ENCODE data around the gene MROH2B. TPM values are rescaled to one million over a fixed set of nuclear protein-coding genes. Genes with fewer than 3 reads are reported as not detected.

Gene MROH2B
- total and polyA plus RNA-seq, 4 experiments from 2014 or later: not detected

GRCh38 chr5:41097642-41098041 is 26.5 kb upstream of the MROH2B start:
- intact Hi-C loops (cut with micrococcal nuclease): no loop called here
- no peaks in the 10 kb centered on the region for H3K4me1 ChIP-seq (ENCODE audit: insufficient read depth, low read length)
- ChIA-PET POLR2A (ENCODE audit: partially characterized antibody) (no interaction called here), CTCF (ENCODE audit: partially characterized antibody) (no interaction called here)
- Mint-ChIP-seq H3K9me3 (peaks cover 0 to 3% (median 0%) of the 10 kb centered on the region in 8 donors), H3K36me3 (no peaks in the 10 kb centered on the region), H3K27ac (no peak overlapping the region), H3K4me1 (no peaks in the 10 kb centered on the region), H3K4me3 (no peak overlapping the region), H3K27me3 (peaks cover 0 to 1% of the 10 kb centered on the region in 2 donors)
- H3K27me3 ChIP-seq (ENCODE audit: insufficient read depth, low read length): no peaks in the 10 kb centered on the region
- no peaks in the 10 kb centered on the region for H3K36me3 ChIP-seq (ENCODE audit: insufficient read depth, low read length)
- DNase-seq: no peak
- no peak overlapping the region for H3K4me3 ChIP-seq (ENCODE audit: low read length in 2 of 2)
- no peaks in the 10 kb centered on the region for H3K9me3 ChIP-seq (ENCODE audit: control insufficient read depth in 1 of 2, low read length in 2 of 2)
- no peak overlapping the region for H3K27ac ChIP-seq (ENCODE audit: low read depth, low read length)

DNA sequence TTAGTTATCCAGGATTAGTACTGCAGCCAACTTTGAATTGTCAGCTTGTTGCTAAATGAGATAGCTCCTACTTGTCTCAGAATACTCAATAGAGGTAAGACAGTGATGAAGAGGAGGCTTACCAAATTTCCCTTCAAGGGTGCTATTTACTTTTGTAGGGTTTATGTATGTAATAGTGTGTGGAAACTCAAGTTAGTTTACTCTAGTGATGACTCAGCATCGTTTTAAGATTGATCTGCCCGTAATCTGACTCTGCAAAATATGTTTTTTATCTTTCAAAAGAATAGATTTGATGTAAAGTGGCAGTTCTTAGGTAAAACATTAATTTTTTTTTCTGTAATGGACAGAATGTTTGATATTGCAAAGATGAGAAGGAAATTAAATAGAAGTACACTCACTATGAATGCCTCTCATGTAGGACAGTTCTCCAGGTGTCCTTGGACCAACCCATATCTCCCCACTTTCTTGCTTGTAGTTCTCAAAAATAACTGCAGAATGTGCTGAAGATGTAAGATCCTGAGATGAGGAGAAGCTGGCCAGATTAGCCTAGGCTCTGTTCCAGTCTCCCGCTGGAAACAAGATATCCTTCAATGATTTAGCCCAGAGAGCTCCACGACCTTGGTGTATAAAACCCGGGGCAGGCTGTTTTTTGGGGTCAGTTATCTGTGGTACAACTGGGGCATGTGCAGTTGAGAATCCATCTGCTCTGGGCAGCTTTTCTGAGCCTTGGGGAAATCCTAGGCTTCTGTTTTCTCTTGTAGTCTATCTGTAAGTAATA is 24.4 kb upstream of the MROH2B start:
- no peak overlapping the region for H3K4me3 ChIP-seq (ENCODE audit: low read length in 2 of 2)
- no peaks in the 10 kb centered on the region for H3K4me1 ChIP-seq (ENCODE audit: insufficient read depth, low read length)
- H3K36me3 Mint-ChIP-seq: no peaks in the 10 kb centered on the region
- intact Hi-C loops (cut with micrococcal nuclease): no loop called here
- ChIA-PET CTCF (ENCODE audit: partially characterized antibody) (no interaction called here), POLR2A (ENCODE audit: partially characterized antibody) (no interaction called here)
- H3K9me3 Mint-ChIP-seq: peaks cover 0 to 11% (median 4%) of the 10 kb centered on the region in 8 donors
- H3K9me3 ChIP-seq (ENCODE audit: control insufficient read depth in 1 of 2, low read length in 2 of 2): no peaks in the 10 kb centered on the region
- H3K4me3 Mint-ChIP-seq: no peak overlapping the region
- no peak overlapping the region for H3K27ac Mint-ChIP-seq
- no peak overlapping the region for H3K27ac ChIP-seq (ENCODE audit: low read depth, low read length)
- peaks cover 0 to 1% of the 10 kb centered on the region in 2 donors for H3K27me3 Mint-ChIP-seq
- H3K36me3 ChIP-seq (ENCODE audit: insufficient read depth, low read length): no peaks in the 10 kb centered on the region
- no peak for DNase-seq
- H3K27me3 ChIP-seq (ENCODE audit: insufficient read depth, low read length): no peaks in the 10 kb centered on the region
- H3K4me1 Mint-ChIP-seq: no peaks in the 10 kb centered on the region

- POLR2A ChIA-PET (ENCODE audit: partially characterized antibody): no interaction called here
- H3K4me1 Mint-ChIP-seq: no peaks in the 10 kb centered on the region
- H3K9me3 ChIP-seq (ENCODE audit: control insufficient read depth in 1 of 2, low read length in 2 of 2): no peaks in the 10 kb centered on the region
- no peaks in the 10 kb centered on the region for H3K36me3 ChIP-seq (ENCODE audit: insufficient read depth, low read length)
- no peak overlapping the region for H3K27ac Mint-ChIP-seq
- H3K27me3 Mint-ChIP-seq: peaks cover 0 to 1% of the 10 kb centered on the region in 2 donors
- no peaks in the 10 kb centered on the region for H3K27me3 ChIP-seq (ENCODE audit: insufficient read depth, low read length)
- H3K9me3 Mint-ChIP-seq: peaks cover 0 to 11% (median 4%) of the 10 kb centered on the region in 8 donors
- intact Hi-C loops (cut with micrococcal nuclease): no loop called here
- no peaks in the 10 kb centered on the region for H3K4me1 ChIP-seq (ENCODE audit: insufficient read depth, low read length)
- H3K27ac ChIP-seq (ENCODE audit: low read depth, low read length): no peak overlapping the region
- no peak for DNase-seq
- no peaks in the 10 kb centered on the region for H3K36me3 Mint-ChIP-seq
- H3K4me3 Mint-ChIP-seq: no peak overlapping the region
- H3K4me3 ChIP-seq (ENCODE audit: low read length in 2 of 2): no peak overlapping the region
- CTCF ChIA-PET (ENCODE audit: partially characterized antibody): no interaction called here
Measured at GRCh38 chr5:41094871-41095270, 23.7 kb upstream of the MROH2B start.

DNA sequence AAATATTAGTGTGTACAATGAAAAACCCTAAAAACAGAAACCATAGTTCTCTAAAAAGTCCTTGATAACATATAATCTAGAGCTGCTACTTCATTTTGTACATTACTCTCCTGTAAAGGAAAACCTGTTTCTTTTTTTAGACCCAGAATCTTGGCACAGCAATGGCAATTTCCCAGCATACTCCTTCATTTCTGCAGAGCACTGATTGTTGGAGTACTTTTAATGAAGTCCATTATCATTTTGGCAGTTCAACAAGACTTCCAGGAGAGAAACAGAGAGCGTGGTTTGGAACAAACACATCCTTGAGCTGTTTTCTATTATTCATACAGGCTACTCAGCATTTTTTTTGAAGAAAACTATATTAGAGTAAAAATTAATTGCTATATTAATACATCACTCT is 22.7 kb upstream of the MROH2B start:
- Histone ChIP-seq H3K27ac (ENCODE audit: low read depth, low read length) (no peak overlapping the region), H3K4me1 (ENCODE audit: insufficient read depth, low read length) (no peaks in the 10 kb centered on the region), H3K27me3 (ENCODE audit: insufficient read depth, low read length) (no peaks in the 10 kb centered on the region), H3K36me3 (ENCODE audit: insufficient read depth, low read length) (no peaks in the 10 kb centered on the region), H3K4me3 (ENCODE audit: low read length in 2 of 2) (no peak overlapping the region), H3K9me3 (ENCODE audit: control insufficient read depth in 1 of 2, low read length in 2 of 2) (no peaks in the 10 kb centered on the region)
- peaks cover 0 to 11% (median 4%) of the 10 kb centered on the region in 8 donors for H3K9me3 Mint-ChIP-seq
- no peak overlapping the region for H3K27ac Mint-ChIP-seq
- no peak for DNase-seq
- intact Hi-C loops (cut with micrococcal nuclease): no loop called here
- CTCF ChIA-PET (ENCODE audit: partially characterized antibody): no interaction called here
- no peaks in the 10 kb centered on the region for H3K4me1 Mint-ChIP-seq
- POLR2A ChIA-PET (ENCODE audit: partially characterized antibody): no interaction called here
- peaks cover 0 to 1% of the 10 kb centered on the region in 2 donors for H3K27me3 Mint-ChIP-seq
- no peaks in the 10 kb centered on the region for H3K36me3 Mint-ChIP-seq
- no peak overlapping the region for H3K4me3 Mint-ChIP-seq

DNA sequence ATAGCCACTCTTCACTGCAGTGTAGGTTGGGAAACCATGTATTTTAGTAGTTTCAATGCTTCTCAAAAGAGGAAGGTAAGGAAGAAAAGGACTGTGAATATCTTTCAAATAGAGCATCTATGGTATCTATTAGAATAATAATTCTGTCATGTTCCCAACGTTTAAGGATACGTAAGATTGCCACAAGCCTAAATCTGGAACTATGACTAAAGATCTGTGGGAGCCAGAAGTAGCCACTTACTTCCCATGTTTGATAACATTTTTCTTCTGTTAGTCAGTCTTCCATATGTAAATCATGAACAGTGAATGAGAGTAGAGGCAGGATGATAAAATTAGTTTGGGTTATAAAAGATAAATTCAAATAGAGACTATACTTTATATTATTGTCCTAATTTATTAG is 16.3 kb upstream of the MROH2B start:
- no peak overlapping the region for H3K4me3 ChIP-seq (ENCODE audit: low read length in 2 of 2)
- DNase-seq: no peak
- H3K27me3 ChIP-seq (ENCODE audit: insufficient read depth, low read length): no peaks in the 10 kb centered on the region
- no peak overlapping the region for H3K27ac ChIP-seq (ENCODE audit: low read depth, low read length)
- ChIA-PET POLR2A (ENCODE audit: partially characterized antibody) (no interaction called here), CTCF (ENCODE audit: partially characterized antibody) (no interaction called here)
- no peaks in the 10 kb centered on the region for H3K4me1 ChIP-seq (ENCODE audit: insufficient read depth, low read length)
- no peaks in the 10 kb centered on the region for H3K36me3 Mint-ChIP-seq
- no peak overlapping the region for H3K27ac Mint-ChIP-seq
- peaks cover 0 to 2% of the 10 kb centered on the region in 2 donors for H3K27me3 Mint-ChIP-seq
- no peaks in the 10 kb centered on the region for H3K9me3 ChIP-seq (ENCODE audit: control insufficient read depth in 1 of 2, low read length in 2 of 2)
- intact Hi-C loops (cut with micrococcal nuclease): no loop called here
- no peaks in the 10 kb centered on the region for H3K36me3 ChIP-seq (ENCODE audit: insufficient read depth, low read length)
- H3K4me1 Mint-ChIP-seq: no peaks in the 10 kb centered on the region
- peaks cover 0 to 9% (median 3%) of the 10 kb centered on the region in 8 donors for H3K9me3 Mint-ChIP-seq
- H3K4me3 Mint-ChIP-seq: no peak overlapping the region

- H3K27ac Mint-ChIP-seq: no peak overlapping the region
- ChIA-PET POLR2A (ENCODE audit: partially characterized antibody) (no interaction called here), CTCF (ENCODE audit: partially characterized antibody) (no interaction called here)
- no peak overlapping the region for H3K4me3 ChIP-seq (ENCODE audit: low read length in 2 of 2)
- DNase-seq: no peak
- H3K9me3 ChIP-seq (ENCODE audit: control insufficient read depth in 1 of 2, low read length in 2 of 2): no peaks in the 10 kb centered on the region
- H3K4me1 Mint-ChIP-seq: no peaks in the 10 kb centered on the region
- no peak overlapping the region for H3K4me3 Mint-ChIP-seq
- H3K27ac ChIP-seq (ENCODE audit: low read depth, low read length): no peak overlapping the region
- no peaks in the 10 kb centered on the region for H3K36me3 ChIP-seq (ENCODE audit: insufficient read depth, low read length)
- H3K27me3 Mint-ChIP-seq: peaks cover 0 to 2% of the 10 kb centered on the region in 2 donors
- no peaks in the 10 kb centered on the region for H3K4me1 ChIP-seq (ENCODE audit: insufficient read depth, low read length)
- H3K36me3 Mint-ChIP-seq: no peaks in the 10 kb centered on the region
- H3K27me3 ChIP-seq (ENCODE audit: insufficient read depth, low read length): no peaks in the 10 kb centered on the region
- intact Hi-C loops (cut with micrococcal nuclease): no loop called here
- peaks cover 0 to 10% (median 4%) of the 10 kb centered on the region in 8 donors for H3K9me3 Mint-ChIP-seq
Measured at GRCh38 chr5:41083306-41083705, 12.2 kb upstream of the MROH2B start.

GRCh38 chr5:41071975-41072374 is 833 bp upstream of the MROH2B start:
- DNase-seq: no peak
- H3K9me3 ChIP-seq (ENCODE audit: control insufficient read depth in 1 of 2, low read length in 2 of 2): no peaks in the 10 kb centered on the region
- H3K36me3 ChIP-seq (ENCODE audit: insufficient read depth, low read length): no peaks in the 10 kb centered on the region
- H3K4me1 ChIP-seq (ENCODE audit: insufficient read depth, low read length): no peaks in the 10 kb centered on the region
- peaks cover 0 to 7% (median 0%) of the 10 kb centered on the region in 8 donors for H3K9me3 Mint-ChIP-seq
- no peak overlapping the region for H3K27ac Mint-ChIP-seq
- no peak overlapping the region for H3K4me3 ChIP-seq (ENCODE audit: low read length in 2 of 2)
- no peak overlapping the region for H3K4me3 Mint-ChIP-seq
- H3K27me3 ChIP-seq (ENCODE audit: insufficient read depth, low read length): no peaks in the 10 kb centered on the region
- H3K27ac ChIP-seq (ENCODE audit: low read depth, low read length): no peak overlapping the region
- POLR2A ChIA-PET (ENCODE audit: partially characterized antibody): no interaction called here
- no peaks in the 10 kb centered on the region for H3K27me3 Mint-ChIP-seq
- intact Hi-C loops (cut with micrococcal nuclease): no loop called here
- no peaks in the 10 kb centered on the region for H3K36me3 Mint-ChIP-seq
- no peaks in the 10 kb centered on the region for H3K4me1 Mint-ChIP-seq
- CTCF ChIA-PET (ENCODE audit: partially characterized antibody): no interaction called here
